Measurements from ENCODE around the gene LNPEP. TPM values are rescaled to one million over a fixed set of nuclear protein-coding genes. Genes with fewer than 3 reads are reported as not detected.

Gene LNPEP
- total and polyA plus RNA-seq, 2 of the 13 experiments (the other 11 are each of a cell fraction or from before 2014, with no cell fraction given), result 8.0 to 16.9 TPM

- TF ChIP-seq HOMEZ (CRISPR knock-in tag; IDR thresholded peaks at IDR 0.05; ENCODE audit: low read depth) (no peak), ZIK1 (CRISPR knock-in tag; IDR thresholded peaks at IDR 0.05; ENCODE audit: borderline replicate concordance, low read depth) (no peak), KDM3A (CRISPR knock-in tag; IDR thresholded peaks at IDR 0.05; ENCODE audit: low read depth) (no peak), AHDC1 (CRISPR knock-in tag; IDR thresholded peaks at IDR 0.05; ENCODE audit: borderline replicate concordance) (no peak), SNAPC4 (CRISPR knock-in tag; IDR thresholded peaks at IDR 0.05) (no peak), NFKB2 (CRISPR knock-in tag; IDR thresholded peaks at IDR 0.05; ENCODE audit: borderline replicate concordance) (no peak), TBL1XR1 (IDR thresholded peaks at IDR 0.05; ENCODE audit: borderline replicate concordance, low read length, partially characterized antibody) (no peak), DZIP1 (CRISPR knock-in tag; IDR thresholded peaks at IDR 0.05) (no peak), ZNF446 (CRISPR knock-in tag; IDR thresholded peaks at IDR 0.05) (no peak), RBAK (CRISPR knock-in tag; IDR thresholded peaks at IDR 0.05) (no peak), ATF1 (CRISPR knock-in tag; IDR thresholded peaks at IDR 0.05) (no peak), DMAP1 (CRISPR knock-in tag; IDR thresholded peaks at IDR 0.05) (no peak), IKZF1 (IDR thresholded peaks at IDR 0.05) (no peak), SMARCE1 (IDR thresholded peaks at IDR 0.05; ENCODE audit: borderline replicate concordance) (no peak)
Observed at GRCh38 chr5:96896806-96897205, 39.1 kb upstream of the LNPEP start (continued).

Measured in HepG2 (cell line).